ENCODE data around the gene TNS2. TPM values are rescaled to one million over a fixed set of nuclear protein-coding genes. Genes with fewer than 3 reads are reported as not detected.
"Not testable (repeated sequence)": the region's sequence is repeated elsewhere in the genome, so short reads cannot be mapped to it uniquely, and the experiment has no call there.

Gene TNS2
- polyA plus RNA-seq, 5 donors: 96.5 to 138 (median 126) TPM

- DNase-seq: no peak
These were observed 44.0 kb downstream of the TNS2 start for GRCh38 chr12:53093777-53094393.

- no peak for DNase-seq
These were observed 44.5 kb downstream of the TNS2 start for GRCh38 chr12:53094394-53094787.

GRCh38 chr12:53094796-53095595 is 45.1 kb downstream of the TNS2 start:
- DNase-seq: not testable (repeated sequence)

- not testable (repeated sequence) for DNase-seq
These were observed 45.7 kb downstream of the TNS2 start for GRCh38 chr12:53095596-53095895.

- peak; percentile 35 to 52 for DNase-seq
These were observed 46.4 kb downstream of the TNS2 start for GRCh38 chr12:53096089-53096741.

- no peak for DNase-seq
These were observed 46.9 kb downstream of the TNS2 start for GRCh38 chr12:53096759-53097158.

GRCh38 chr12:53097207-53097563 is 47.3 kb downstream of the TNS2 start:
- DNase-seq: peak; percentile 60

- DNase-seq: peak; percentile 47 to 52
These were observed 47.9 kb downstream of the TNS2 start, which contains the start of gene IGFBP6 for GRCh38 chr12:53097564-53098353. TSS of gene IGFBP6 (plus strand) at chr12:53097667. CDS start at chr12:53097718, 51 bp downstream.

- DNase-seq: no peak
These were observed 48.6 kb downstream of the TNS2 start for GRCh38 chr12:53098354-53098981.

GRCh38 chr12:53099071-53099882 is 49.4 kb downstream of the TNS2 start:
- peak; percentile 80 to 89 for DNase-seq

GRCh38 chr12:53100466-53101151 is 50.7 kb downstream of the TNS2 start:
- DNase-seq: no peak

GRCh38 chr12:53101266-53101665 is 51.4 kb downstream of the TNS2 start:
- DNase-seq: no peak

- no peak for DNase-seq
These were observed 52.3 kb downstream of the TNS2 start for GRCh38 chr12:53101931-53102781.

GRCh38 chr12:53102883-53103807 is 53.3 kb downstream of the TNS2 start, which contains the start of gene SOAT2:
TSS of gene SOAT2 (plus strand) at chr12:53103486. CDS start at chr12:53103578, 92 bp downstream.
- DNase-seq: no peak

- no peak for DNase-seq
These were observed 54.0 kb downstream of the TNS2 start for GRCh38 chr12:53103860-53104305.

- DNase-seq: no peak
These were observed 55.4 kb downstream of the TNS2 start for GRCh38 chr12:53105256-53105655.

GRCh38 chr12:53105712-53106439 is 56.0 kb downstream of the TNS2 start:
- DNase-seq: no peak
